Thyroid gland (tissue), 4 donors: ENCODE data around the gene ADRA1B.

ENCODE experiments used
- CTCF ChIP-seq, 6 experiments: fragments of 200-600 bp in 3 of 6; fragments of 450-650 bp in 3 of 6; sonication (generic) in 3 of 6; IDR thresholded peaks; one replicate each; pipeline ENCODE4 v1.5.1; 2016 to 2019; ENCODE audit warnings: antibody characterized with exemption in 6 of 6, mild to moderate bottlenecking in 2 of 6, inconsistent platforms in 1 of 6, moderate library complexity in 1 of 6
- POLR2A ChIP-seq, 2 donors: fragments of 450-650 bp; IDR thresholded peaks; one replicate each; pipeline ENCODE4 v1.6.1; 2017; ENCODE audit warnings: antibody characterized with exemption in 2 of 2, mild to moderate bottlenecking in 2 of 2, moderate library complexity in 1 of 2

- TF ChIP-seq CTCF (IDR thresholded peaks at IDR 0.05) (no peak), POLR2A (IDR thresholded peaks at IDR 0.05) (no peak)
These were observed 6.0 kb upstream of the ADRA1B start for GRCh38 chr5:159910207-159910842.
